ENCODE results near the gene MMP14.

MMP14 gene

DNA sequence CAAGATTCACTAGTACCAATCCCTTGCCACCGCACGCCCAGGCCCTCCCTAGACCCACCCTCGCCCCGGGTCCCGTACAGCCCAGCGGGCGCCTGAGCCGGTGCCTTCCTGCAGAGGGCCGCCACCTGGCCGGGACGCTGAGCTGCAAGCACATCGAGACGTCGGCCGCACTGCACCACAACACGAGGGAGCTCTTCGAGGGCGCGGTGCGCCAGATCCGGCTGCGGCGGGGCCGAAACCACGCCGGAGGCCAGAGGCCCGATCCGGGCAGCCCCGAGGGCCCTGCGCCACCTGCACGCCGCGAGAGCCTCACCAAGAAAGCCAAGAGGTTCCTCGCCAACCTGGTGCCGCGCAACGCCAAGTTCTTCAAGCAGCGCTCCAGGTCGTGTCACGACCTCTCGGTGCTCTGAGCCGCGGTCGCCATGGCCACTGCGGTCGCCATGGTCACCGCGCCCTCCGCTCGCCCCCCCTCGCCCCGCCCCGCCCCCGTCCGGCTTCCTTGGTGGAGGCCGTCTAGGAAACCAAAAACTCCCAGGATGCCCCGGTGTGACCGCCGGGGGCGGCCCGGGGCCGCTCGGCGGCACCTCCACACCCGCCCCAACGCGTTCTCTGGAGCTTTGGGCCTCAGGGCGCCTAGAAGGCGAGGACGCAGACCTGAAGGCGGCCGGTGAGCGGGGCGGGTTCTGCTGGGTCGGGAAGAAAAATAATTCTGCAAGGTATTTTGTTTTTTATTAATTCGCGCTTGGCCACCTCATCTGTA, 50.3 kb downstream of the MMP14 start:
- H3K27ac ChIP-seq: peak overlapping the region; percentile 67 to 68
- no peaks in the 10 kb centered on the region for H3K27me3 ChIP-seq
- no peaks in the 10 kb centered on the region for H3K9me3 ChIP-seq
- peak; percentile 38 to 84 for DNase-seq
- intact Hi-C loops (cut with DNase I; ENCODE audit: low total_unique reads): no loop called here
- H3K36me3 ChIP-seq: no peaks in the 10 kb centered on the region
- no peak for TF ChIP-seq CTCF (IDR thresholded peaks at IDR 0.05)
- peak overlapping the region; percentile 62 to 74 for H3K4me3 ChIP-seq
- peaks cover 0 to 31% (median 15%) of the 10 kb centered on the region in 4 donors for H3K4me1 ChIP-seq

- TF ChIP-seq CTCF (IDR thresholded peaks at IDR 0.05): no peak
These were observed 51.0 kb downstream of the MMP14 start for GRCh38 chr14:22887260-22887989.

GRCh38 chr14:22887990-22888378, 51.6 kb downstream of the MMP14 start:
- peak overlapping the region in 1 of 2 donors; percentile 74 for H3K4me3 ChIP-seq
- no peaks in the 10 kb centered on the region for H3K9me3 ChIP-seq
- intact Hi-C loops (cut with DNase I; ENCODE audit: low total_unique reads): no loop called here
- H3K27me3 ChIP-seq: no peaks in the 10 kb centered on the region
- H3K27ac ChIP-seq: peak overlapping the region in 1 of 2 donors; percentile 68
- TF ChIP-seq CTCF (IDR thresholded peaks at IDR 0.05): no peak
- peak in 1 of 2 donors; percentile 53 for DNase-seq
- no peaks in the 10 kb centered on the region for H3K36me3 ChIP-seq
- H3K4me1 ChIP-seq: peaks cover 0 to 27% (median 15%) of the 10 kb centered on the region in 4 donors

More at GRCh38 chr14:22887260-22887989, 51.0 kb downstream of the MMP14 start:
- Histone ChIP-seq H3K4me1 (peaks cover 0 to 31% (median 15%) of the 10 kb centered on the region in 4 donors), H3K9me3 (no peaks in the 10 kb centered on the region), H3K4me3 (peak overlapping the region; percentile 62 to 74), H3K27me3 (no peaks in the 10 kb centered on the region), H3K36me3 (no peaks in the 10 kb centered on the region), H3K27ac (peak overlapping the region; percentile 67 to 68)
- intact Hi-C loops (cut with DNase I; ENCODE audit: low total_unique reads): no loop called here
- peak in 1 of 2 donors; percentile 75 for DNase-seq

- no peak overlapping the region for H3K27ac ChIP-seq
These were observed 52.3 kb downstream of the MMP14 start for GRCh38 chr14:22888662-22889061.

DNA sequence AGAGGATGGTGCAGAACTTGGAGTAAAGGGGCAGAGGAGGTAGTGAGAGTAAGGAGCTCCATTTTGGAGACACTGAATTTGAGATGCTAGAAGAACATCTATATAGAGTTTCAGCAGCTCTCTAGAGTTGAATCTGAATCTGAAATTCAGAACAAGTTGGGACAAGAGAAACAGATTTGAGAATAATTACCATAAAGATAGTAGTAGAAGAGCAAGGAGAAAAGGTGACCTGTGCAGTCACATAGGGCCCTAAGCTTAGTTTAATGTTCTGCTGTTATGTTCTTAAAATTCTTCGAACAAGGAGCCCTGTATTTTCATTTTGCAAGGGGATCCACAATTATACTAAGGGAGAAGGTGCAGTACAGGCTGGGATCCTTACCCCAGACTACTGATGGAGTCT, 54.0 kb downstream of the MMP14 start:
- Histone ChIP-seq H3K27me3 (no peaks in the 10 kb centered on the region), H3K36me3 (no peaks in the 10 kb centered on the region), H3K4me3 (no peak overlapping the region), H3K4me1 (peaks cover 0 to 20% (median 14%) of the 10 kb centered on the region in 4 donors), H3K27ac (no peak overlapping the region), H3K9me3 (no peaks in the 10 kb centered on the region)
- TF ChIP-seq CTCF (IDR thresholded peaks at IDR 0.05): no peak
- DNase-seq: no peak
- intact Hi-C loops (cut with DNase I; ENCODE audit: low total_unique reads): no loop called here

More at GRCh38 chr14:22888662-22889061, 52.3 kb downstream of the MMP14 start:
- Histone ChIP-seq H3K27me3 (no peaks in the 10 kb centered on the region), H3K4me1 (peaks cover 0 to 21% (median 14%) of the 10 kb centered on the region in 4 donors), H3K9me3 (no peaks in the 10 kb centered on the region), H3K36me3 (no peaks in the 10 kb centered on the region), H3K4me3 (no peak overlapping the region)
- no peak for TF ChIP-seq CTCF (IDR thresholded peaks at IDR 0.05)
- no peak for DNase-seq
- intact Hi-C loops (cut with DNase I; ENCODE audit: low total_unique reads): no loop called here
